ENCODE data around the gene WDR44. TPM values are rescaled to one million over a fixed set of nuclear protein-coding genes. Genes with fewer than 3 reads are reported as not detected.
"Not testable (repeated sequence)": the region's sequence is repeated elsewhere in the genome, so short reads cannot be mapped to it uniquely, and the experiment has no call there.

The WDR44 gene
- total RNA-seq, 1 donor from 2014 or later: 15.5 TPM

DNA sequence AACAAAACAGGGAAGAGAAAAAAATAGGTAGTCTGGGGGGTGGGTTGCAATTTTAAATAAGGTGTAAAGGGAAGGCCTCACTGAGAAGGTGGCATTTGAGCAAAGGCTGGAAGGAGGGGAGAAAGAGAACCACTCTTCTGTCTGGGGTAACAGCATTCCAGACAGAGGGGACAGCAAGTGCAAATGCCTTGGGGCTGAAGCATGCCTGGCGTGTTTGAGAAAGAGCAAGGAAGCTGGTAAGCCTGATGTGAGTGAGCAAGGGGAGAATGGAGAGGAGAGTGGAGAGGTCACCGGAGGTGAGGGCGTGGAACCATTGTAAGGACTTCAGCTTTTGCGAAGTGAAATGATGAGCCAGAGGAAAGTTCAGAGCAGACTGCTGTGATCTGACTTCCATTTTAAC, 130.0 kb downstream of the WDR44 start:
- intact Hi-C loops (cut with micrococcal nuclease): no loop called here

DNA sequence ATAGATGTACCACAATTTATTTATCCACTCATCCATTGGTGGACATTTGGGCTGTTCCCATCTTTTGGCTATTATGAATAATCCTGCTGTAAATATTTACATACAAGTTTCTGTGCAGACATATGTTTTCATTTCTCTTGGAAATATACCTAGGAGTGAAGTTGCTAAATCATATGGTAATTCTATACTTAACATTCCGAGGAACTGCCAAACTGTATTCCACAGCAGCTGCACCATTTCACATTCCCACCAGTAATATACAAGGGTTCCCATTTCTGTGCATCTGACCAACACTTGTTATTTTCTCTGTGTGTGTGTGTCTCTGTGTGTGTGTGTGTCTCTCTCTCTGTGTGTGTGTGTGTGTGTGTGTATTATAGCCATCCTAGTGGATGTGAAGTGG, 134.3 kb downstream of the WDR44 start:
- intact Hi-C loops (cut with micrococcal nuclease): no loop called here

GRCh38 chrX:118482384-118482783, 136.5 kb downstream of the WDR44 start:
- intact Hi-C loops (cut with micrococcal nuclease): not testable (repeated sequence)

DNA sequence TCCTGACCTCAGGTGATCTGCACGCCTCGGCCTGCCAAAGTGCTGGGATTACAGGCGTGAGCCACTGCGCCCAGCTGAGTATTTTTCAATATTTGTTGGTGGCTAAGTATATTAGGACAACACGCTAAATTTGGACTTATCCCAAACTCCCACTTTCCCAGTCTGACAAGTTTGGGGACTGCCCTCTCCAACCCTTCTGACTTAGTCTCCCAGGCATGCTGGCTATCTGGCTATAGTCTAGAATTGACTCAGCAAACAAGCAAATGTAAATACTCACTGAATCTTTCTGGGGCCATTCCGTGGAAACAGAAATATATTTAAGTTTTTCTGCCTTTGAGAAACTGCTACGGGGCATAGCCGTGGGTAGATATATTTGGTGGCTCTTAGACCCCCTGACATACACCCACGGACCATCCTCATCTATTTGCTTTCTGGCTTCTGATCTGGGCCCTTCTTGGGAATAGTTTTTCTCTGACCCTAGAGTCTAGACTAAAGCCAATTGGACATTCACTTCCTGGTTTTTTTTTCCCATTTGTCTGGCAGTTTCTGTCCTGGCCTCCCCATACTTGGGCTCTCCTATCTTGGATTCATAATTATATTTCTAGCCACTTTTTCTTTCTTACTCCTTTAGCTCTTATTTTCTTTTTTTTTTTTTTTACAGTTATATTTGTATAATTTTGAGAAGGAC, 138.5 kb downstream of the WDR44 start:
- intact Hi-C loops (cut with micrococcal nuclease): no loop called here

DNA sequence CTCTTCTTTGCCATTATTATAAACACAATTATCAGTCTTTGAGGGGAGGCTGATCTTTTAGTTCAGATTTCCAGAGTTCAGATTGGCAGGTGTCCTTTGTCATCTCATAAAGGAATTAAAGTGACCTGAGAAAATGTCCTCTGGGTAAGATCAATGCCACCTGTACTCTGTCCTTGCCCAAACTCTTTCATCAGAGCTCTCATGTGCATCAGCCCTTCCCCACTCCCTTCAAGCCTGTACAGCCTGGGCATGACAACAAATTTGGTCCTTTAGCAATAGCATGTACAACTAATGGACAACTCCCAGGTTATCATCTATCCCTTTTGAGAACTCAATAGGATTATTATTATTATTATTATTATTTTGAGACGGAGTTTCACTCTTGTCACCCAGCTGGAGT, 140.8 kb downstream of the WDR44 start:
- intact Hi-C loops (cut with micrococcal nuclease): not testable (repeated sequence)

DNA sequence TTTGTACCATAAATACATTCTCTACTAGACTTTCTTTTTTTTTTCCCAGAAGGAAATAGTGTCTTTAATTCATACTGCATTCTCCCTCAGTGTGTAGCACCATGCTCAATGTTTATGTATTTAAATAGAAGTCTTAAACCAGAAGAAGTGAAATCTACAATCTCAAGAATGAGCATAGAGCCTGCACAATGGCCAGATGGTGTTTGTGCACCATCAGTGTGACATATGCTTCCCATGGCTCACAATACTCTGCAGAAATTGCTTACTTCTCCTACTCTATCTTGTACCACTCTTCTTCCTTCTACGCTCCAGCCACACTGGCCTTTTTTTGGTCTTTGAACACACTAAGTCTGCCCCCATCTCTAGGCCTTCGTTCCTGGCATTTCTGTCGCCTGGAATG, 147.1 kb downstream of the WDR44 start:
- intact Hi-C loops (cut with micrococcal nuclease): loop anchor here (10.0 kb wide), 1 partner anchor 742 kb away; the partner anchor contains the start of gene PGRMC1

DNA sequence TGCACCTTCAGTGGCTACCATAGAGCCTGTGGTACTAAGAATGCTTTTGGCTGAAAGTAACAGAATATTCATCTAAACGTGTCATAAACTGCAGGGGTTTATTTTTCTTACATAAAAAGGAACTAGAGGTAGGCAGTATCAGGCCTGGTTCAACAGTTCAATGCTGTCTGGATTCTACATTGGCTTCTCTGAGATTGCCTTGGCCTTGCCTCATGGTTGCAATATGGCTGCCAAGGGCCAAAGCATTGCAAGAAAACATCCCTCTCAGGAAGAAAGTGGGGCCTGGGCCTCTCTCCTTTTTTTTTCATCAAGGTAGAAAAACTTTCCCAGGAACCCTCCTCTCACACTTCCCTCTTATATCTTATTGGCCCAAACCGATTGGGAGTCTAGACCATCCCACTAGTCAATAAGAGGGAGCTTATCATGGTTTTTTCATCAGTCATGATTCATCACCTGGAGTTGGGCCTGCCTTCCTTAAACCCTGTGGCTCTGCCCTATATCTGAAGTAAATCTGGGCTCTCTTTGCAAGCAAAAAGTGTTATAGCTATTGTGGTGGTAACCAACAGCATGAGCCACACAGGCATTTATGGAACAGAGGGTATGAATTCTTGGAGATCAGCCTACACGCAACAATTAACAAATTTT, 147.9 kb downstream of the WDR44 start:
- intact Hi-C loops (cut with micrococcal nuclease): loop anchor here (2.0 to 10.0 kb wide), 2 partner anchors 35 to 741 kb away; partner anchors contain the start of gene PGRMC1

DNA sequence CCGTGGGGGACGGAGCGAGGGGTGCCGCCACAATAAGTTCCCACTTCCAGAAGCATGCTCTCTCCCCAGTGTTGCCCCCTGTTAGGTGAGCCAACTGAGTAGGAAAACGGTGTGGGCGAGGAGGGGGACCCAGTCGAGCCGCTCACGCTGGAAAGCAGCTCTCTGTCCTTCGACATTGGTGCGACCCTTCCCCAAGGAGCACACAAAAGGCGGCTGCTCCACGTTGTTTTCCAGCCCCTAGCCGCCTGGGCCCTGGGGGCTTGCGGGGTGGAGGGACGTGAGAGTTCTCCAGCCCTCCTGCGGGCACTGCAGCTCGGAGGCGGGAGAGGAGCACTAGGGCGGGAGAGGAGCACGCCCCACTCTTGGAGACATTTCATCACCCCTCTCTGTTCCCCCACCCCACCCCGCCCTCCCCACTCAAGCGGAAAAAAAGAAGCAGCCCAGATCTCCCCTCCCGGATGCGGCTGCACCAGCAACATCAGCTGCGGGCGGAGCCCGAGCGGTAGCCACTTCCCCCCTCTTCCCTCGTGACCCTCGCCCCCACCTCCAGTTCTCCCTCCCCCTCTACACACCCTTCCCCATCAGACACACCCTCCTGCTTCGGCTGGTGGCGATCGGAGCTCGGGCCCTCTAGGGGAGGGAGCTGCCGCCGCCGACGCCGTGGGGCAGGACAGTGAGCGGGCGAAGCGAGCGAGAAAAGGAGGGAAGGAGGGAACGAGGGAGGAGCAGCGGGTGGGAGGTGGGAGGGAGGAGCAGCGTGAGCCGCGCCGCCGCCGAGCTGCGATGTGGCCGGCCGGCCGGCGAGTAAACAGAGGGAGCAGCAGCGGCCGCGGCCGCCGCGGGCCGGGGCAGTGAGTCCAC, 149.4 kb downstream of the WDR44 start, which contains the start of gene DOCK11:
TSS of gene DOCK11 (plus strand) at position 755 of the 861 bp plus-strand sequence. CDS start 157 bp downstream, outside the sequence.
- intact Hi-C loops (cut with micrococcal nuclease): loop anchor here (1.0 to 10.0 kb wide), 3 partner anchors 36 to 740 kb away; partner anchors contain the start of gene PGRMC1

- intact Hi-C loops (cut with micrococcal nuclease): loop anchor here (1.0 to 10.0 kb wide), 5 partner anchors 32 to 739 kb away; partner anchors contain the start of gene PGRMC1
Measured at GRCh38 chrX:118495958-118496762, 150.3 kb downstream of the WDR44 start.

DNA sequence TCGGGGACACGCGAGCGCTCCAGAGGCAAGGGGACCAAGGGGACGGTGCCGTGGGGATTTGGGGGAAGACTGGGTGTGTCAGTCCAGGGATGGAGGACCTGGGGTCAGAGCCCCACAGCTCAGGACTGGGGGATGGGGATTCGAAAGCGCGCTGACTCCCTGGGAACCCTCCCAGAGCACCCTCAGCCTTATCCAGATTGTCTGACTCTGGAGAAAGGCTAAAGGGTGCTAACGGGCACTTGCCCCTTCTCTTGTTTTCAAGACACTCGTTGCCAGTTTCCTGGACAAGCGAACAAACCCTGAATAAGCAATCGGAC, 150.8 kb downstream of the WDR44 start:
- intact Hi-C loops (cut with micrococcal nuclease): loop anchor here (1.0 to 10.0 kb wide), 4 partner anchors 28 to 738 kb away; partner anchors contain the start of gene PGRMC1

DNA sequence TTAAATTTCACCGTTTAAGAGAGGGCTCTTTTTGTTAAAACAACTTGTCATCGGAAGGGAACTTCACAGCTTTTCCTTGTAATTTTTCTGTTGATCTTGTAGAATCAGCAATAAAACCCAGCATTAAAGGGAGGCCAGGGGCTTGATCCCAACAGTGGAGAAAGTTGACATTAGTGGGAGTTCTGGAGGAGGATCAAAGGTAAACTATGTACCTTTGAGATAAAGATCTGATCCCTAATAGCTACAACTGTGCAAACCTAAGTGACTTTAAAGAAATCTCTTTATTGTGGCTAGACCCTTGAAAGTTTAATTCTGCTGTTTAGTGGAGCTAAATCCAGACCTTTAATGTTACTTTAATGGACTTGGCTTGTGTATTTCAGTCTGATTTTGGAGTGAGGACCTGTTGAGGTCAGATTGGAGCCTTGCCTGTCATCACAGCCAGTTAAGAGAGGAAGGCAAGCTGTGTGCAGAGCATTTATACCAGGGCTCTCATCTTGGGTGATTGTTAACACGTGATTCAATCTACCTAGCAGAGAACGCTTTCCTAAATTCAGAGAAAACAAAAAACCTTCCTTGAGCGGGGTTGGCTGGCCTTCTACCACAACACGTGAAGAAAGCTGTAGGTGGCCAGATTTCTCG, 151.4 kb downstream of the WDR44 start:
- intact Hi-C loops (cut with micrococcal nuclease): loop anchor here (1.0 to 10.0 kb wide), 2 partner anchors 27 to 738 kb away; partner anchors contain the start of gene PGRMC1

DNA sequence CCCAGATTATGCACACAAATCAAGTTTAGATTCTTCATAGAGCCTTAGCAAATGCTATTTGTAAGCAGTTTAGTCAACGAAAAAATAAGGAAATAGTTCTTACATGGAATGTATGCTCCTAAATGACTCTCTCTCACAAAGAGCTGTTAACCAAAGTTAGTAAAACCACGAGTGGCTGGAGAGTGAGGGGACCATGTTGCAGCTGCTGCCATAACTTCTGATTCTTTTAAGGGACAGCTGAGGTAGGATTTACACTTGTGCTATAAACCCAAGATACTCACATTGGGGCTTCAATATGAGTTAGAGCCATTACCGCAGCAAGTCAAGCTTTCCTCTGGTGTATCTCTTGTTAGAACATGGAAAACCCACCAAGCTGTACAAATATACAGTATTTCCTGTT, 152.4 kb downstream of the WDR44 start:
- intact Hi-C loops (cut with micrococcal nuclease): loop anchor here (10.0 kb wide), 1 partner anchor 736 kb away; the partner anchor contains the start of gene PGRMC1

DNA sequence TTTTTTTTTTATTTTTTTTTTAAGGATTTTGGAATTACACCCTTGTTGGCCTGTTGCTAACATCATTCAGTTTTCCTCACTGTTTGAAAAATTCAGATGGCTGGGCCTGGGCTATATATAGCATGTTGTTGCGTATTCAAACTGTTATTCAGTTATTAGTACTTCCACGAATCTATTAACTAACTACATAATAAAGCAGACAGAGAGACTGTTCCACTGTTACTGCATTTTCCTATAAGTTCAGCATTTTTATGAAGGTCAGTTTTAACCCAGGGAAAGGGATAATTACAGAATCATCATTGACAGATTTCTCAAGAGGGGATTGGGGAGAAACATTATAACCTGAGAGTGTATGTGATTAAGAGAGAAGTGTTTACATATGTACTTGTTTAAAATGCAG, 152.8 kb downstream of the WDR44 start:
- intact Hi-C loops (cut with micrococcal nuclease): loop anchor here (10.0 kb wide), 1 partner anchor 736 kb away; the partner anchor contains the start of gene PGRMC1

- intact Hi-C loops (cut with micrococcal nuclease): loop anchor here (10.0 kb wide), 1 partner anchor 736 kb away; the partner anchor contains the start of gene PGRMC1
Measured at GRCh38 chrX:118499295-118499694, 153.4 kb downstream of the WDR44 start.

Other genes starting within 250 kb of the WDR44 start
- 0.25 and 0.84 TPM in 2 replicates for gene KLHL13, start 229.3 kb upstream of the WDR44 start, total RNA-seq
- gene DOCK11, start 149.7 kb downstream of the WDR44 start, total RNA-seq: 66.7 and 73.4 TPM in 2 replicates

All from T-helper 2 cell treated with Interferon-gamma antibody and Interleukin-4, amounts not matched to agents 100 ng/mL and 5 ng/mL, for 36 hours (primary cell).